ENCODE data around the gene ANO4.
"Not testable (repeated sequence)": the region's sequence is repeated elsewhere in the genome, so short reads cannot be mapped to it uniquely, and the experiment has no call there.

Gene ANO4

GRCh38 chr12:100926669-100927248 lies 132.2 kb downstream of the ANO4 start:
- Histone ChIP-seq H3K36me3 (ENCODE audit: insufficient read depth, low read length) (no peaks in the 10 kb centered on the region), H3K27me3 (ENCODE audit: control insufficient read depth, insufficient read depth, low read length) (no peaks in the 10 kb centered on the region), H3K9me3 (replicated peaks; ENCODE audit: low read length) (no peaks in the 10 kb centered on the region), H3K4me2 (ENCODE audit: low read length) (no peak overlapping the region), H3K9ac (ENCODE audit: low read depth, low read length) (no peak overlapping the region), H3K4me3 (ENCODE audit: low read length) (no peak overlapping the region), H3K4me1 (ENCODE audit: control insufficient read depth, insufficient read depth, low read length) (peaks cover 12% of the 10 kb centered on the region)

GRCh38 chr12:100927826-100928225 lies 133.2 kb downstream of the ANO4 start:
- Histone ChIP-seq H3K4me2 (ENCODE audit: low read length) (peak overlapping the region; percentile 22), H3K4me3 (ENCODE audit: low read length) (no peak overlapping the region), H3K36me3 (ENCODE audit: insufficient read depth, low read length) (no peaks in the 10 kb centered on the region), H3K9me3 (replicated peaks; ENCODE audit: low read length) (no peaks in the 10 kb centered on the region), H3K27me3 (ENCODE audit: control insufficient read depth, insufficient read depth, low read length) (no peaks in the 10 kb centered on the region), H3K4me1 (ENCODE audit: control insufficient read depth, insufficient read depth, low read length) (peaks cover 12% of the 10 kb centered on the region), H3K9ac (ENCODE audit: low read depth, low read length) (no peak overlapping the region)

GRCh38 chr12:100932571-100932970 lies 138.0 kb downstream of the ANO4 start:
- H3K27me3 ChIP-seq (ENCODE audit: control insufficient read depth, insufficient read depth, low read length), result no peaks in the 10 kb centered on the region
- peaks cover 10% of the 10 kb centered on the region for H3K4me1 ChIP-seq (ENCODE audit: control insufficient read depth, insufficient read depth, low read length)
- no peak overlapping the region for H3K4me3 ChIP-seq (ENCODE audit: low read length)
- H3K9ac ChIP-seq (ENCODE audit: low read depth, low read length), result no peak overlapping the region
- H3K9me3 ChIP-seq (replicated peaks; ENCODE audit: low read length), result no peaks in the 10 kb centered on the region
- H3K36me3 ChIP-seq (ENCODE audit: insufficient read depth, low read length), result no peaks in the 10 kb centered on the region
- H3K4me2 ChIP-seq (ENCODE audit: low read length), result no peak overlapping the region

- H3K36me3 ChIP-seq (ENCODE audit: insufficient read depth, low read length); H3K27me3 ChIP-seq (ENCODE audit: control insufficient read depth, insufficient read depth, low read length); H3K9me3 ChIP-seq (replicated peaks; ENCODE audit: low read length); H3K4me3 ChIP-seq (ENCODE audit: low read length); H3K9ac ChIP-seq (ENCODE audit: low read depth, low read length); H3K4me2 ChIP-seq (ENCODE audit: low read length); H3K4me1 ChIP-seq (ENCODE audit: control insufficient read depth, insufficient read depth, low read length): not testable (repeated sequence)
Observed at GRCh38 chr12:100933531-100933930, 139.0 kb downstream of the ANO4 start.

- Histone ChIP-seq H3K36me3 (ENCODE audit: insufficient read depth, low read length) (no peaks in the 10 kb centered on the region), H3K27me3 (ENCODE audit: control insufficient read depth, insufficient read depth, low read length) (no peaks in the 10 kb centered on the region), H3K4me1 (ENCODE audit: control insufficient read depth, insufficient read depth, low read length) (no peaks in the 10 kb centered on the region), H3K4me2 (ENCODE audit: low read length) (no peak overlapping the region), H3K4me3 (ENCODE audit: low read length) (no peak overlapping the region), H3K9me3 (replicated peaks; ENCODE audit: low read length) (no peaks in the 10 kb centered on the region), H3K9ac (ENCODE audit: low read depth, low read length) (no peak overlapping the region)
Observed at GRCh38 chr12:100935929-100936328, 141.4 kb downstream of the ANO4 start.

- no peak overlapping the region for H3K9ac ChIP-seq (ENCODE audit: low read depth, low read length)
- no peaks in the 10 kb centered on the region for H3K27me3 ChIP-seq (ENCODE audit: control insufficient read depth, insufficient read depth, low read length)
- H3K4me1 ChIP-seq (ENCODE audit: control insufficient read depth, insufficient read depth, low read length), result no peaks in the 10 kb centered on the region
- no peaks in the 10 kb centered on the region for H3K9me3 ChIP-seq (replicated peaks; ENCODE audit: low read length)
- no peak overlapping the region for H3K4me3 ChIP-seq (ENCODE audit: low read length)
- H3K4me2 ChIP-seq (ENCODE audit: low read length), result no peak overlapping the region
- H3K36me3 ChIP-seq (ENCODE audit: insufficient read depth, low read length), result no peaks in the 10 kb centered on the region
Observed at GRCh38 chr12:100936661-100937060, 142.1 kb downstream of the ANO4 start.

- Histone ChIP-seq H3K4me2 (ENCODE audit: low read length) (no peak overlapping the region), H3K27me3 (ENCODE audit: control insufficient read depth, insufficient read depth, low read length) (no peaks in the 10 kb centered on the region), H3K9me3 (replicated peaks; ENCODE audit: low read length) (no peaks in the 10 kb centered on the region), H3K4me1 (ENCODE audit: control insufficient read depth, insufficient read depth, low read length) (no peaks in the 10 kb centered on the region), H3K4me3 (ENCODE audit: low read length) (no peak overlapping the region), H3K9ac (ENCODE audit: low read depth, low read length) (no peak overlapping the region), H3K36me3 (ENCODE audit: insufficient read depth, low read length) (no peaks in the 10 kb centered on the region)
Observed at GRCh38 chr12:100940503-100940902, 145.9 kb downstream of the ANO4 start.

- H3K9ac ChIP-seq (ENCODE audit: low read depth, low read length), result no peak overlapping the region
- no peak overlapping the region for H3K4me2 ChIP-seq (ENCODE audit: low read length)
- no peak overlapping the region for H3K4me3 ChIP-seq (ENCODE audit: low read length)
- no peaks in the 10 kb centered on the region for H3K4me1 ChIP-seq (ENCODE audit: control insufficient read depth, insufficient read depth, low read length)
- no peaks in the 10 kb centered on the region for H3K9me3 ChIP-seq (replicated peaks; ENCODE audit: low read length)
- no peaks in the 10 kb centered on the region for H3K27me3 ChIP-seq (ENCODE audit: control insufficient read depth, insufficient read depth, low read length)
- H3K36me3 ChIP-seq (ENCODE audit: insufficient read depth, low read length), result no peaks in the 10 kb centered on the region
Observed at GRCh38 chr12:100942984-100943749, 148.6 kb downstream of the ANO4 start.

GRCh38 chr12:100951756-100952155 lies 157.2 kb downstream of the ANO4 start:
- Histone ChIP-seq H3K36me3 (ENCODE audit: insufficient read depth, low read length) (no peaks in the 10 kb centered on the region), H3K4me3 (ENCODE audit: low read length) (no peak overlapping the region), H3K9ac (ENCODE audit: low read depth, low read length) (no peak overlapping the region), H3K9me3 (replicated peaks; ENCODE audit: low read length) (no peaks in the 10 kb centered on the region), H3K4me2 (ENCODE audit: low read length) (no peak overlapping the region), H3K4me1 (ENCODE audit: control insufficient read depth, insufficient read depth, low read length) (peaks cover 11% of the 10 kb centered on the region), H3K27me3 (ENCODE audit: control insufficient read depth, insufficient read depth, low read length) (no peaks in the 10 kb centered on the region)

- Histone ChIP-seq H3K4me2 (ENCODE audit: low read length) (no peak overlapping the region), H3K4me3 (ENCODE audit: low read length) (no peak overlapping the region), H3K9ac (ENCODE audit: low read depth, low read length) (no peak overlapping the region), H3K9me3 (replicated peaks; ENCODE audit: low read length) (no peaks in the 10 kb centered on the region), H3K36me3 (ENCODE audit: insufficient read depth, low read length) (no peaks in the 10 kb centered on the region), H3K27me3 (ENCODE audit: control insufficient read depth, insufficient read depth, low read length) (no peaks in the 10 kb centered on the region), H3K4me1 (ENCODE audit: control insufficient read depth, insufficient read depth, low read length) (peaks cover 11% of the 10 kb centered on the region)
Observed at GRCh38 chr12:100953217-100953616, 158.6 kb downstream of the ANO4 start.

GRCh38 chr12:100953677-100954076 lies 159.1 kb downstream of the ANO4 start:
- Histone ChIP-seq H3K27me3 (ENCODE audit: control insufficient read depth, insufficient read depth, low read length) (no peaks in the 10 kb centered on the region), H3K9me3 (replicated peaks; ENCODE audit: low read length) (no peaks in the 10 kb centered on the region), H3K4me3 (ENCODE audit: low read length) (no peak overlapping the region), H3K4me2 (ENCODE audit: low read length) (no peak overlapping the region), H3K36me3 (ENCODE audit: insufficient read depth, low read length) (no peaks in the 10 kb centered on the region), H3K9ac (ENCODE audit: low read depth, low read length) (no peak overlapping the region), H3K4me1 (ENCODE audit: control insufficient read depth, insufficient read depth, low read length) (peaks cover 11% of the 10 kb centered on the region)

GRCh38 chr12:100954118-100954517 lies 159.5 kb downstream of the ANO4 start:
- Histone ChIP-seq H3K4me1 (ENCODE audit: control insufficient read depth, insufficient read depth, low read length) (peaks cover 11% of the 10 kb centered on the region), H3K9me3 (replicated peaks; ENCODE audit: low read length) (no peaks in the 10 kb centered on the region), H3K27me3 (ENCODE audit: control insufficient read depth, insufficient read depth, low read length) (no peaks in the 10 kb centered on the region), H3K4me2 (ENCODE audit: low read length) (no peak overlapping the region), H3K4me3 (ENCODE audit: low read length) (no peak overlapping the region), H3K36me3 (ENCODE audit: insufficient read depth, low read length) (no peaks in the 10 kb centered on the region), H3K9ac (ENCODE audit: low read depth, low read length) (no peak overlapping the region)

Data from skeletal muscle satellite cell (primary cell).